Measurements from ENCODE around the gene DCTPP1. TPM values are rescaled to one million over a fixed set of nuclear protein-coding genes. Genes with fewer than 3 reads are reported as not detected.

The DCTPP1 gene
- total and polyA plus RNA-seq, 9 of the 15 experiments (the other 6 are each of a cell fraction or from before 2014, with no cell fraction given), result 45.0 to 132 (median 80.6) TPM

DNA sequence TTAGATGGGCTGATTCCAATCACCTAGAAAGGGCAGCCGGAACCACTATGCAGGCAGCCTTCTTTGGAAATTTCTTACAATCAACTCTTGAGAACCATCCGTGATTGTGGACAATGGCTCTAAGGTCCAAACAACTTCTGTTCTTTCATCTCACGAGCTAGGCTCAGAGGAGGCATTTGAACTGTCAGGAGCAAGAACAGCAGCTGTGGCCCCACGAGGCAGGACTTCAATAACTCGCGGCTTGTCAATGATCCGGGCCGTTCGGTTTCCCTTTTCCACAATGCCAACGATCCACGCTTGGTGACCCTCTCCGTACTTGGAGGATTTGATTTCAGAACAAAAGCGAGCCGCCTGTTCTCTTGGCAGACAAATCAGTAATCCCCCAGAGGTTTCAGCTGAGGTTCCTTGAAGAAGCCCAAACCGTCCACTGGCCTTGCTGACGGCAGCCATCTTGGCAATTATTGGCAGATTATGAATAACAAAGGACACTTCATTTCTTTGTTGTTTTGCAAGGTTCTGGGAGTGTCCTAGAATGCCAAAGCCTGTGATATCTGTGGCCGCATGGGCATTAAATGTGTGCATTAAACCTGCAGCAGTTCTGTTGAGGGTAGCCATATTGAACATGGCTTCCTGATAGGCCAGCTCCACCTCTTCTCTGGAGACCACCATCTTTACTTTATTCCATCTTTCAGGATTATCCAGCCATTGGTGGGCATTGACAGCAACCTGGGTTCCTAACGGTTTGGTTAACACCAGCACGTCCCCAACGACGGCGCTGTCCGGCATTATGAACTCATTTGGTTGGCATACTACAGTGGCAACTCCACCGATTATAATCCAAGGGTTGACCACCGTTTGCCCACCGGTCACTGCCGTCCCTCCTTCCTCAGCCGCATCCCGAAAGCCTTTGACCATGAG, 14.7 kb upstream of the DCTPP1 start (continued):
- no peak for TF ChIP-seq ARID3A (IDR thresholded peaks at IDR 0.05; ENCODE audit: borderline replicate concordance, low read depth, low read length)
- no peak for TF ChIP-seq SRSF3 (IDR thresholded peaks at IDR 0.05; ENCODE audit: insufficient read depth, low read length)
- no peak for TF ChIP-seq ZNF512 (tag; IDR thresholded peaks at IDR 0.05)
- no peak for TF ChIP-seq SLC30A9 (CRISPR knock-in tag; IDR thresholded peaks at IDR 0.05)
- no peak for TF ChIP-seq ZSCAN29 (IDR thresholded peaks at IDR 0.05)
- TF ChIP-seq, protein P1, sequence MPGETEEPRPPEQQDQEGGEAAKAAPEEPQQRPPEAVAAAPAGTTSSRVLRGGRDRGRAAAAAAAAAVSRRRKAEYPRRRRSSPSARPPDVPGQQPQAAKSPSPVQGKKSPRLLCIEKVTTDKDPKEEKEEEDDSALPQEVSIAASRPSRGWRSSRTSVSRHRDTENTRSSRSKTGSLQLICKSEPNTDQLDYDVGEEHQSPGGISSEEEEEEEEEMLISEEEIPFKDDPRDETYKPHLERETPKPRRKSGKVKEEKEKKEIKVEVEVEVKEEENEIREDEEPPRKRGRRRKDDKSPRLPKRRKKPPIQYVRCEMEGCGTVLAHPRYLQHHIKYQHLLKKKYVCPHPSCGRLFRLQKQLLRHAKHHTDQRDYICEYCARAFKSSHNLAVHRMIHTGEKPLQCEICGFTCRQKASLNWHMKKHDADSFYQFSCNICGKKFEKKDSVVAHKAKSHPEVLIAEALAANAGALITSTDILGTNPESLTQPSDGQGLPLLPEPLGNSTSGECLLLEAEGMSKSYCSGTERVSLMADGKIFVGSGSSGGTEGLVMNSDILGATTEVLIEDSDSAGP (CRISPR knock-in tag; IDR thresholded peaks at IDR 0.05), result no peak
- peak; percentile 75 for TF ChIP-seq NFRKB (IDR thresholded peaks at IDR 0.05; ENCODE audit: low read depth)
- TF ChIP-seq RBM17 (IDR thresholded peaks at IDR 0.05; ENCODE audit: borderline replicate concordance, low read depth, low read length), result no peak
- TF ChIP-seq NFATC3 (IDR thresholded peaks at IDR 0.05), result no peak
- no peak; the same call in 1 of the 2 replicates for TF ChIP-seq MYC (IDR thresholded peaks at IDR 0.05; ENCODE audit: low read depth, low read length)
- TF ChIP-seq MYC (CRISPR knock-in tag; IDR thresholded peaks at IDR 0.05; ENCODE audit: borderline replicate concordance, low read depth), result no peak
- no peak for TF ChIP-seq SIX5 (IDR thresholded peaks at IDR 0.05; ENCODE audit: borderline replicate concordance in 1 of 2, insufficient read depth in 1 of 2, low read depth in 1 of 2, low read length in 2 of 2)
- no peak for TF ChIP-seq JUND (IDR thresholded peaks at IDR 0.05; ENCODE audit: borderline replicate concordance, low read depth, low read length)
- no peak for TF ChIP-seq JUND (tag; IDR thresholded peaks at IDR 0.05; ENCODE audit: borderline replicate concordance, low read depth, low read length)
- no peak for TF ChIP-seq BRD4 (IDR thresholded peaks at IDR 0.05)
- TF ChIP-seq, protein P2, sequence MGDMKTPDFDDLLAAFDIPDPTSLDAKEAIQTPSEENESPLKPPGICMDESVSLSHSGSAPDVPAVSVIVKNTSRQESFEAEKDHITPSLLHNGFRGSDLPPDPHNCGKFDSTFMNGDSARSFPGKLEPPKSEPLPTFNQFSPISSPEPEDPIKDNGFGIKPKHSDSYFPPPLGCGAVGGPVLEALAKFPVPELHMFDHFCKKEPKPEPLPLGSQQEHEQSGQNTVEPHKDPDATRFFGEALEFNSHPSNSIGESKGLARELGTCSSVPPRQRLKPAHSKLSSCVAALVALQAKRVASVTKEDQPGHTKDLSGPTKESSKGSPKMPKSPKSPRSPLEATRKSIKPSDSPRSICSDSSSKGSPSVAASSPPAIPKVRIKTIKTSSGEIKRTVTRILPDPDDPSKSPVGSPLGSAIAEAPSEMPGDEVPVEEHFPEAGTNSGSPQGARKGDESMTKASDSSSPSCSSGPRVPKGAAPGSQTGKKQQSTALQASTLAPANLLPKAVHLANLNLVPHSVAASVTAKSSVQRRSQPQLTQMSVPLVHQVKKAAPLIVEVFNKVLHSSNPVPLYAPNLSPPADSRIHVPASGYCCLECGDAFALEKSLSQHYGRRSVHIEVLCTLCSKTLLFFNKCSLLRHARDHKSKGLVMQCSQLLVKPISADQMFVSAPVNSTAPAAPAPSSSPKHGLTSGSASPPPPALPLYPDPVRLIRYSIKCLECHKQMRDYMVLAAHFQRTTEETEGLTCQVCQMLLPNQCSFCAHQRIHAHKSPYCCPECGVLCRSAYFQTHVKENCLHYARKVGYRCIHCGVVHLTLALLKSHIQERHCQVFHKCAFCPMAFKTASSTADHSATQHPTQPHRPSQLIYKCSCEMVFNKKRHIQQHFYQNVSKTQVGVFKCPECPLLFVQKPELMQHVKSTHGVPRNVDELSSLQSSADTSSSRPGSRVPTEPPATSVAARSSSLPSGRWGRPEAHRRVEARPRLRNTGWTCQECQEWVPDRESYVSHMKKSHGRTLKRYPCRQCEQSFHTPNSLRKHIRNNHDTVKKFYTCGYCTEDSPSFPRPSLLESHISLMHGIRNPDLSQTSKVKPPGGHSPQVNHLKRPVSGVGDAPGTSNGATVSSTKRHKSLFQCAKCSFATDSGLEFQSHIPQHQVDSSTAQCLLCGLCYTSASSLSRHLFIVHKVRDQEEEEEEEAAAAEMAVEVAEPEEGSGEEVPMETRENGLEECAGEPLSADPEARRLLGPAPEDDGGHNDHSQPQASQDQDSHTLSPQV (IDR thresholded peaks at IDR 0.05), result no peak; the same call in 1 of the 2 replicates
- TF ChIP-seq ZNF12 (CRISPR knock-in tag; IDR thresholded peaks at IDR 0.05), result no peak; the same call in 1 of the 2 replicates

Measured in K562 (cell line).